Stimulated activated CD4-positive, alpha-beta T cell treated with anti-CD3 and anti-CD28 coated beads, Interleukin-15, amount 100 ng/mL, for 48 hours (primary cell): Measurements from ENCODE around the gene KRT77.
A peak's percentile ranks its signal among the peaks of the same experiment; 100 is the strongest.
"Not testable (repeated sequence)": the region's sequence is repeated elsewhere in the genome, so short reads cannot be mapped to it uniquely, and the experiment has no call there.

Source experiments
- DNase-seq, 2 donors: peaks; one replicate each; pipeline ENCODE4 v3.0.0-alpha.2; 2020; ENCODE audit warnings: low read depth in 2 of 2

Gene KRT77

DNA sequence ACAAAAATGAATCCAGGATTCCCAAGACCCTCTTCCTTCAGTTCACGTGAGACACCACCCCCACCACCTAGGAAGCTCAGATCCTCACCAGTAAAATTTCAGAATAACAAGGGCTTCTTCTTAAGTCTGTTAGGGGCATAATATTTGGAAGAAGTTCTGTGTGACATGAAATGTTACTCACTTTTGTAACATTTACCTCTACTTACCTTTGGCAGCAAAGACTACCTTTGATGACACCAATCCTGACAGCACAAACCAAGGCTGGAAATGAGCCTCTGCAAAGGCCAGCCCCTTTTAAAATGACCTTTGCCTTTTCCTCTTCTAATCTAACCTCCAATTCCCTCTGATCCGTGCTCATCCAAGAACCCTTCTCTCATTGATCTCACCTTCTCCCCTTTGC, 19.4 kb upstream of the KRT77 start:
- DNase-seq: no peak

DNA sequence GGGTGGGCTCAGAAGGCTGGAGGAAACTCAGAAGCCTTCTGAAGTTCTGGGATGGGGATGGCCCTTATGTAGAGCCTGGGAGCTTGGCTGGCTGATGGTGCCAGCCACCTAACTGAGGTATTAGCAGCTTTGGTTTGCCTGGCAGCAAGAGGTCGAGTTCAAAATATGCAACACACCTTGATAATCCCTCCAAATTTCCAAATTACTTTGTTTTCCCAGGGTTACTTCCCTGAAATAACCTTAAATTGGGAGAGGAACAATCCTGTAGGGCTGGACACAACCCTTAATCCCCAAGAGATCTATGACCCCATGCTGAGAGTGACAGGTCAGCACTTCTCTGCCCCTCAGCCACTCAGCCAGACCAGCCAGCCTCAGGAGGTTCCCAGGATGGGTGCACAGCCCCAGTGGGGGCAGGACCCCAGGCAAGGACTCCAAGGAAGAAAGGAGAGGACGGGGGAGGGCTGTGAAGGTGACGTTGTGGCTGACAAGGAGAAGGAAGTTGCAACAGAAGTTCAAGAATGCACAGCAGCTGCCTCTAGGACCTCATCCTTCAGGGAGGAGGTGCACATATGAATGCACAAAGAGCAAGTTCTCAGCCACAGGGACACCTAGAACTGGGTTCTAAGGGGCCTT, 18.6 kb upstream of the KRT77 start:
- no peak for DNase-seq

DNA sequence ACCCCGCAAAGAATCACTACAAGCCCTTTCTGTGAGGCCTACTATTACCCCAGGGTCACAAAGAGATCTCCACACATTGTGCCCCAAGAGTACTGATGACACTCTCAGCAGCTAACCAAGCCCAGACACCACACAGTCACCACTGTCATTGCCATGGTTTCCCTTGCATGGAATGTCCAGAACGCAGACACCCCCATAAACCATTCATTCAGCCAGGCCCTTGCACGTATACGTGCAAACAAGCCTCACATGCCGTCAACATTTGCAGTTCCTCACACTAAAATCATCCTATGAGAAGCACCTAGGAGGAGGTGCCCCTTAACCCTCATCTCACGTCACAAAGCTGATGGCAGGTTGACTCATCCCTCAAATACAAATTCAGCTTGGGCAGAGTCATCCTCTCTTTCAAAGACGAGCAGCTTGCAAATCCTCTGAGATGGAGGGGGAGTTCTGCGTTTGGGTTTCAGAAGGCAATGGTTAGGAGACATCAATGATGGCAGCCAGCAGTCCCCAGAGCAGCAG, 17.1 kb upstream of the KRT77 start:
- no peak for DNase-seq

DNA sequence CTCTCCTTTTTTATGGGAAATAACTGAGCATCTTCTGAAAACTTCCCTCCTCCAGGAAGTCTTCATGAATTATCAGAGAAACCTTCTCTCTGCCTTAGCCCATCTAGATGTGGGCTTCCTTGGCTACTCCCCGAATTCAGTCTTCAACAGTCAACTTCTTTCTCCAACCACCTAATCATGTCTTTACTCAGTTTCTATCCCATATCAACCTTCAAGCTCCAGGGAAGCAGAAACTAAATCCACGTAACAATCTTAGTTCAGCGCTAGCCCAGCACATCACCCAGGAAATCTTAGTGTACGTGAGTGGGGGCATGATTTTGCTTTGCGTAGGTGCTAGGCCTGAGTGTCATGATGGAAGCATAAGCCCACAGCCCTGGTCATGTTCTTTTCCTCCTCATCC, 12.7 kb upstream of the KRT77 start:
- no peak for DNase-seq

- no peak for DNase-seq
These were observed 12.1 kb upstream of the KRT77 start for GRCh38 chr12:52715416-52715815.

GRCh38 chr12:52714887-52715281, 11.6 kb upstream of the KRT77 start:
- DNase-seq: no peak

- DNase-seq: peak in 1 of 2 donors; percentile 15
These were observed 10.9 kb upstream of the KRT77 start for GRCh38 chr12:52713960-52714886.

DNA sequence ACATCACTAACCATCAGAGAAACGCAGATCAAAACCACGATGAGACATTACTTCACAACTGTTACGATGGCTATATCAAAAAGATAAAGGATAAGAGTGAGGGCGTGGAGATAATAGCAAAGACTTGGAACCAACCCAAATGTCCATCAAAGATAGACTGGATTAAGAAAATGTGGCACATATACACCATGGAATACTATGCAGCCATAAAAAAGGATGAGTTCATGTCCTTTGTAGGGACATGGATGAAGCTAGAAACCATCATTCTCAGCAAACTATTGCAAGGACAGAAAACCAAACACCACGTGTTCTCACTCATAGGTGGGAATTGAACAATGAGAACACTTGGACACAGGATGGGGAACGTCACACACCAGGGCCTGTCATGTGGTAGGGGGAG, 8.8 kb upstream of the KRT77 start:
- not testable (repeated sequence) for DNase-seq

DNA sequence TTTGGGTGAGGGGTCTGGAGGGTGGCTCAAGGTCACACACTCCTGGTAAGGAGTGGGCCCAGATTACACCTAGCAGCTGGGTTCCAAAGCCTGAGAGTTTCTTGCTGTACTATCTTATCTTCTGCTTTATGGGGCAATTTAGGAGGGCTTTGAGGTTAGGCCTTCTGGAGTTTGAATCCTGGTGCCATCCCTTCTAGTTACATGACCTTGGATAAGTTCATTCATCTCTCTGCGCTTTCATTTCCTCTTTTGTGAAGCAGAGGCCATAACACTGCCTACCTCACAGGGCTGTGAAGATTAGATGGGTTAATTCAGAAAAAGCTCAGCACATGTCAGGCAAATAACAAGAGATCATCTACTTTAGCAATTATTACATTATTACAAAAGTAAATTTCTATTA, 7.4 kb upstream of the KRT77 start:
- no peak for DNase-seq

- no peak for DNase-seq
These were observed 4.7 kb upstream of the KRT77 start for GRCh38 chr12:52708010-52708409.

GRCh38 chr12:52704464-52704863, 1.1 kb upstream of the KRT77 start:
- no peak for DNase-seq

- no peak for DNase-seq
These were observed 554 bp upstream of the KRT77 start for GRCh38 chr12:52703878-52704277.

- DNase-seq: no peak
These were observed 986 bp downstream of the KRT77 start for GRCh38 chr12:52702338-52702737.

DNA sequence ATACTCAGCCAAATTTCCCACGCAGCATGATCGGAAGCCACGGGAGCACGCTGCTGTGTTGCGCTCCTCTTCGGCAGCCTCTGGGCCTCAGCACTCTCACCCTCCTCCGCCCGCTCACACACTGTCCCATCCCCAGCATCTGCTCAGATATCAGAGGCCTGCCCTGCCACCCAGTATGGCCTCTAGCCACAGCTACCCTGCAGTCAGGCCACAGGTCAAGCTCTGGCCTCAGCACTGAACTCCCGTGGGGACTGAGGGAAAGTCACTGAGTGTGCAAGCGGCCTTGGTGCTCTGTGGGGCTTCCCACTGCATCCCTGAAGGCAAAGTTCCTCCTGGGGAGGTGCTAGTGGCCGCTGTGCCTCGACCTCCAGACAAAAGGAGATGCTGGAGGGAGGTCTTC, 2.0 kb downstream of the KRT77 start:
- no peak for DNase-seq

DNA sequence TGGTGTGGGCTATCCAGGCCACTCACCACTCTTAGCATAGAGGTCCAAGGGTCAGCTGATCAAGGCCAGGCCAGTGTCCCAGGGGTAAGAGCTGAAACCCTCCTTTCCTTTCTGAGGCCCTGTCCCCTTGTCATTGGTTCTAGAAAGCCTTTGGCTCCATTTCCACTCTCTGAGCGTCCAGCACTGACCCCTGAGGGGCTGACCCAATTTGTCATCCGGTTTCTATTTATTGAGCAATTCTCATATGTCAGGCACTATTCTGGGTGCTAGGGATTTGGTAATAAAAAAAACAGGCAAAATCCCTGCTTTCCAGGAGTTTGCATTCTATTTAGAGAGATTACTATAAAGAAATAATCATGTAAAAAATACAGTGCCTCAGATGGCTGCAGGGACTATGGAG, 3.4 kb downstream of the KRT77 start:
- DNase-seq: no peak

- no peak for DNase-seq
These were observed 4.0 kb downstream of the KRT77 start for GRCh38 chr12:52699373-52699772.

DNA sequence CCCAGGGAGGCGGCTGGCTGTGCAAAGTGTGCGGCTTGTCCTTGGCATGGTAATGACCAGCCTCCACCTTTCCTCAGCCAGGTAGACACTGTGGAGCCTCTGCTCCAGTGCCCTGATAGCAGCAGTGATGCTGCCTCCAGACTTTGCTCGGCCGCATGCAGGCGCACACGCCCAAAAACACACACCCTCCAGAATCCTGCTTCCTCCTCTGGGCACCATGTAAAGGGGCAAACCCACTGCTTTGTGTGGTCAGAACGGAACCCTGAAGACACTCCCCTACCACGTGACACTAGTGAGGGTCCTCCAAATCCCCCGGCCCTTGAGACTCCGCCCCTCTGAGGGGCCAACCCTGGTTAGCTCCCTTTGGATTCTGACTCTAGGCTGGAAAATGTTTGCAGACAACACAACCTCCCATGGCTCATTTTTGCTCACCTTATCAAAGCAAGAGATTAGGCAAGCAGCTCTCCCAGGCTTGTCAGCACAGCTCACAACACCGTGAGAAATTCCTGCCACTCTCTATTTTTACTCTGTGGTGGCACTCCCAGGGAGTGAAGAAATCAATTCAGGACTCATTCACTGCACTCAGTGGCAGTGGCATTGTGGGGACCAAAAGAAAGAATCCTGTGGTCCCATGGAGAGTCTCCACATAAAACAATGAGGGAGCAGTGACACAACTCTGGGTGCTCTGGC, 4.5 kb downstream of the KRT77 start:
- DNase-seq: no peak

DNA sequence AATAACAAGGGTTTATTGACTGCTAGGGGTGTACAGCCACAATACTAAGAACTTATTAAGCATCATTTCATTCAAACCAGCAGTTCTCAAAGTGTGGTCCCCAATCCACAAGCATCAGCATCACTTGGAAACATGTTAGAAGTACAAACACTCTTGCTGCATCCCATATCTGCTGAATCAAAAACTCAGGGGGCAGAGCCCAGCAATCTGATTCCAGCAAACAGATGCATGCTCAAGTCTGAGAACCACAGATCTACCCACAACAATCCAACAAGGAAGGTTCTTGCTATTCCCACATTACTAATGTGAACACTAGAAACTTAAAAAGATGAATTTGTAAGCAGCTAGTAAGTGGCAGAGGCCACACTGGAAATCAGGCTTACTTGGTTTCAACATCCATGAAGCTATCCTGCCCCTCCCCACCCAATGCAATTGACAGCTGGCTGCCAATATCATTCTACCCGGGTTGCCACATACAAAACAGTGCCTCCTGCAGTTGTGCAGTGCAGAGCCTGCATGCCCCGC, 6.2 kb downstream of the KRT77 start:
- DNase-seq: no peak

DNA sequence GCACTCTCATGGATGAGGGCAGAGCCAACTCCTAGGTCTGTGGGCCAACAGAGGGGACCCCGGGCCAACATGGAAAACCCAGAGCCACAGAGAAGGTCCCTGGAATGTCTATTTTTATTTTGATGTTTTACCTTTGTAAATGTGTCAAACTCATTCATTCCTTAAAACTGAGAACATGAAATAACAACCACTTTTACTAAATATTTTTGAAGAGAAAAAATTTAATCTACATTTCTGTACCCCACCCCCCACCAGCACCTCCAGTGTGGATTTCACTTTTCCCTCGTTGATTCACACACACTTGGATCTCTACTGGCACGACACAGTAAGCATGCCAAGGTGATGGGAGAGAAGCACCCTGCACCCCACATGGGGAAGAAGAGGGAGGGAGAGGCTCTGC, 6.7 kb downstream of the KRT77 start:
- DNase-seq: no peak

- no peak for DNase-seq
These were observed 8.3 kb downstream of the KRT77 start for GRCh38 chr12:52695039-52695438.

DNA sequence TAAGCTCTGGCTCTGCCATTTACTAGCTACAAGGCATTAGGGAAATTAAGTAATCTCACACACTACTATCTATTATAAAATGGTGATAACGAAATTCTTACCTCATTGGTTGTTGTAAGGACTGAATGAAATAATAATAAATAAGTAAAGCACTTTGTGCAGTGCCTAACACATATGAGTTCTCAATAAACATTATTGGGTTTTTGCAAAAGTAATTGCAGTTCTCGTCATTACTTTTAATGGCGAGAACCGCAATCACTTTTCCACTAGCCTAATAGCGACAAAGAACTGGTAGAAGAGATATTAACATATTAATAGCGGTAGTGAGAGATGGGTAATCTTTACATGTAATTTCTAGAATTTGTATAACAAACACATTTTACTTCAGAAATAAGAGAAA, 9.2 kb downstream of the KRT77 start:
- no peak for DNase-seq

GRCh38 chr12:52693261-52693660, 10.1 kb downstream of the KRT77 start:
- no peak for DNase-seq
